ENCODE results near the gene SYPL2. TPM values are rescaled to one million over a fixed set of nuclear protein-coding genes. Genes with fewer than 3 reads are reported as not detected.

SYPL2 gene
- total RNA-seq, 3 donors from 2014 or later = 0.44 to 1.4 (median 0.66) TPM

- Histone ChIP-seq H3K36me3 (peaks cover 5% of the 10 kb centered on the region), H3K27me3 (no peaks in the 10 kb centered on the region), H3K4me1 (peaks cover 0 to 8% of the 10 kb centered on the region in 2 donors), H3K4me3 (no peak overlapping the region), H3K9me3 (no peaks in the 10 kb centered on the region), H3K27ac (no peak overlapping the region)
- DNase-seq (ENCODE audit: low spot score in 2 of 2) = no peak
- no peak for TF ChIP-seq POLR2AphosphoS5 (IDR thresholded peaks at IDR 0.05)
- no peak for TF ChIP-seq POLR2A (IDR thresholded peaks at IDR 0.05)
- no peak for TF ChIP-seq CTCF (IDR thresholded peaks at IDR 0.05)
- intact Hi-C loops (cut with DNase I; ENCODE audit: low total_unique reads) = no loop called here
These were observed 20.9 kb downstream of the SYPL2 start for GRCh38 chr1:109487261-109487660.

GRCh38 chr1:109488201-109488600 is 21.9 kb downstream of the SYPL2 start:
- intact Hi-C loops (cut with DNase I; ENCODE audit: low total_unique reads) = no loop called here
- H3K4me1 ChIP-seq = peaks cover 0 to 8% of the 10 kb centered on the region in 2 donors
- no peak overlapping the region for H3K27ac ChIP-seq
- DNase-seq (ENCODE audit: low spot score in 2 of 2) = no peak
- H3K4me3 ChIP-seq = no peak overlapping the region
- no peaks in the 10 kb centered on the region for H3K9me3 ChIP-seq
- no peaks in the 10 kb centered on the region for H3K27me3 ChIP-seq
- peaks cover 5% of the 10 kb centered on the region for H3K36me3 ChIP-seq
- TF ChIP-seq CTCF (IDR thresholded peaks at IDR 0.05) (no peak), POLR2A (IDR thresholded peaks at IDR 0.05) (no peak), POLR2AphosphoS5 (IDR thresholded peaks at IDR 0.05) (no peak)

- TF ChIP-seq POLR2A (IDR thresholded peaks at IDR 0.05) = no peak
- TF ChIP-seq CTCF (IDR thresholded peaks at IDR 0.05) = no peak
- TF ChIP-seq POLR2AphosphoS5 (IDR thresholded peaks at IDR 0.05) = no peak
- DNase-seq (ENCODE audit: low spot score in 2 of 2) = no peak
- H3K4me3 ChIP-seq = no peak overlapping the region
- H3K27ac ChIP-seq = no peak overlapping the region
- H3K27me3 ChIP-seq = no peaks in the 10 kb centered on the region
- peaks cover 5% of the 10 kb centered on the region for H3K36me3 ChIP-seq
- peaks cover 0 to 8% of the 10 kb centered on the region in 2 donors for H3K4me1 ChIP-seq
- H3K9me3 ChIP-seq = no peaks in the 10 kb centered on the region
- intact Hi-C loops (cut with DNase I; ENCODE audit: low total_unique reads) = no loop called here
These were observed 22.4 kb downstream of the SYPL2 start for GRCh38 chr1:109488696-109489095.

DNA sequence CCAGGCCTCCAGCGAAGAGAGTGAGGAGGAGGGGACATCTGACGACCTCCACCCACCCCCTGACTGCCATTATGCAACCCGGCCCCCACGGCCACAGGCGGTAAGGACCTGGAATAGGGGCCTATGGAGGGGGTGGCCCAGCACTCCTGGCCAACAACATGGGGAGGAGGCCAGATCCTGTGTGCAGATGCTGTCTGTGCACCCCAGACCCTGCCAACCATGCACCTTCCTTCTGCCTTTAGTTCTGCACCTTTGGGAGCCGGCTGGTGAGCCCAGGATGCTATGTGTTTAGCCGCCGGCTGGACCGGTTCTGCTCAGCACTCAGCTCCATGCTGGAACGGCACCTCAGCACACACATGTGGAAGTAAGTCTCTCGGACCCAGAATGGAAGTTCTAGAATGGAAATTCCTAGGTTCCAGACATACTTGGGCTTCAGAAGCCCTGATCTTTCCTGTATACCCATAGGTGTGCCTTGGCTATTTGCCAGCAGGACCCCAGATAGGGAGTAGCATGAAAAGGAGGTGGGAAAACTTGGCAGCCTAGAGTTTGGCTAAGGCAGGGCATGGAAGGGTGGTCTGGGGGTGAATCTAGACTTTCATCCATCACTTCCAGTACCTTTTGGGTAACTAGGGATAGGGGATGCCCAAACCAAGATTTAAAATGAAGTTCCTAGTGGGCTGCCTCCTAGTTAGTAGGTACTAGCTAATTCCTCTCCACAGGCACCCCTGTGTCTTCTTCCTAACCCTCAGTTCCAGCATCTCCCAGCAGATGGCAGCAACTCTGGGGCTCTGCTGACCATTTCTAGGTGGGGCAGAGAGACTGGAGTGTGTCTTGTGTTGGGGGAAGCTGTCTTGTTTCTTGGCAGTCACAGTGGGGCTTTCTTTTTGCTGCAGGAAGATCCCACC is 23.9 kb downstream of the SYPL2 start:
- H3K4me3 ChIP-seq = no peak overlapping the region
- H3K27ac ChIP-seq = no peak overlapping the region
- H3K9me3 ChIP-seq = no peaks in the 10 kb centered on the region
- TF ChIP-seq CTCF (IDR thresholded peaks at IDR 0.05) (peak in 2 of 3 donors; percentile 58 to 62), POLR2A (IDR thresholded peaks at IDR 0.05) (no peak), POLR2AphosphoS5 (IDR thresholded peaks at IDR 0.05) (no peak)
- DNase-seq (ENCODE audit: low spot score in 2 of 2) = peak in 1 of 2 donors; percentile 50
- H3K4me1 ChIP-seq = no peaks in the 10 kb centered on the region
- no peaks in the 10 kb centered on the region for H3K27me3 ChIP-seq
- intact Hi-C loops (cut with DNase I; ENCODE audit: low total_unique reads) = loop anchor here (5.0 kb wide), 1 partner anchor 42 kb away; no protein-coding TSS in a partner anchor
- H3K36me3 ChIP-seq = peaks cover 5% of the 10 kb centered on the region

DNA sequence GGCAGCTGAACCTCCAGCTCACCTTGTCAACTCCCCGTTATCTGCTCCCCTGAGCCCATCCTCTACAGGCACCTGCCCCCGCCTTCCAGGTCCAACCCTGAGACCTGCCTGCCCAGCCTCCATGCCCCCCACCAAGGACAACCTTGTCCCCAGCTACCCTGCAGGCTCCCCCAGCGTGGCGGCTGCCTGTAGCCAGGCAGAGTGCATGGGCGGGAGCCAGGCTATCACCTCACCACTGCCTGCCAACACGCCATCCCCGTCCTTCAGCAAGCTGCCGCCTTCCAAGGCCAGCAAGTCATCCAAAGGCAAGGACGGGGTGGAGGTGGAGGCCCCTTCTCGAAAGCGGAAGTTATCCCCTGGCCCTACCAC is 24.6 kb downstream of the SYPL2 start:
- DNase-seq (ENCODE audit: low spot score in 2 of 2) = no peak
- intact Hi-C loops (cut with DNase I; ENCODE audit: low total_unique reads) = loop anchor here (5.0 kb wide), 1 partner anchor 41 kb away; no protein-coding TSS in a partner anchor

More for the DNA sequence above, 24.6 kb downstream of the SYPL2 start:
- no peak overlapping the region for H3K4me3 ChIP-seq
- no peaks in the 10 kb centered on the region for H3K9me3 ChIP-seq
- no peak overlapping the region for H3K27ac ChIP-seq
- no peaks in the 10 kb centered on the region for H3K27me3 ChIP-seq
- H3K4me1 ChIP-seq = no peaks in the 10 kb centered on the region
- peaks cover 5% of the 10 kb centered on the region for H3K36me3 ChIP-seq
- no peak for TF ChIP-seq CTCF (IDR thresholded peaks at IDR 0.05)
- TF ChIP-seq POLR2A (IDR thresholded peaks at IDR 0.05) = no peak
- TF ChIP-seq POLR2AphosphoS5 (IDR thresholded peaks at IDR 0.05) = no peak
